IPS DF 4.7 (cell line): Measurements from ENCODE around the gene UEVLD.

Source experiments
- DNase-seq: peaks from one replicate; pipeline ENCODE4 v3.0.0-alpha.2; 2013; ENCODE audit warnings: low spot score; ENCODE audit errors: extremely low read depth

UEVLD gene

DNA sequence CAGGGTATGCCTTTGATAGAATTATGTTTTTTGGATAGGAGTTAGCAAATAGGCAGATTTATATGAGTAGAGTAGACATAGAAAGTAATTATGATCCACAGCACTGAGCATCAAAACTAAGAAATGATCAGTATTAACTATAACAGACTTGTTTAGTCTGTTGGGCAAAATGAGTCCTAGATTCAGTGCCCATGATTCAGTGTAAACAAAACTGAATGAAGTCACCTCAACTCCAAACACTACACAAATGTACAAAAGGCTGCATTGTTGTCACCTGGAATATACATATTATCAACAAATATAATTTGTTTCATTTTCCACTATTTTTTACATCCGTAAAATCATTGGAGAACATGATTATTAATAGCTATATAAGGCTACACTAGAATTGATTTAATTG is 6.7 kb downstream of the UEVLD start:
- DNase-seq: no peak

DNA sequence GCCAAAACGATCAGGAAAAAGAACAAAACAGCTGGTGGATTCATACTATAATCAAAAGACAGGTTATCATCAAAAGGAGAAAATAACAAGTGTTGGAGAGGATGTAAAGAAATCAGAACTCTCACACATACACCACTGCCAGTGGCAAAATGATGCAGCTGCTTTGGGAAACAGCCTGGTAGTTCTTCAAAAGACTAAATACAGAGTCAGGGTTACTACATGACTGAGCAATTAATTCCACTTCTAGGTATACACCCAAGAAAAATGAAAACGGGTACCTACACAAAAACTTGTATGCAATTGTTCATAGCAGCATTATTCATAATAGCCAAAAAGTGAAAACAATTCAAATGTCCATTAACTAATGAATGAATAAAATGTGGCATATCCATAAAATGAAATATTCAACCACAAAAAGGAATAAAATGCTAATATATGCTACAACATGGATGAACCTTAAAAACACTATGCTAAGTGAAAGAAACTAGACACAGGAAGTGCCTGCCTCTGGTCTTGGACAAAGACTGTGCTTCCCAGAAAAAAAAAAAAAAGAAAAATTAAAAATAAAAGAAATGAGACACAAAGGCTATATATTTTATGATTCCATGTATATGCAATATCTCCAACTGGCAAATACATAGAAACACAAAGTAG is 8.3 kb downstream of the UEVLD start:
- no peak for DNase-seq

DNA sequence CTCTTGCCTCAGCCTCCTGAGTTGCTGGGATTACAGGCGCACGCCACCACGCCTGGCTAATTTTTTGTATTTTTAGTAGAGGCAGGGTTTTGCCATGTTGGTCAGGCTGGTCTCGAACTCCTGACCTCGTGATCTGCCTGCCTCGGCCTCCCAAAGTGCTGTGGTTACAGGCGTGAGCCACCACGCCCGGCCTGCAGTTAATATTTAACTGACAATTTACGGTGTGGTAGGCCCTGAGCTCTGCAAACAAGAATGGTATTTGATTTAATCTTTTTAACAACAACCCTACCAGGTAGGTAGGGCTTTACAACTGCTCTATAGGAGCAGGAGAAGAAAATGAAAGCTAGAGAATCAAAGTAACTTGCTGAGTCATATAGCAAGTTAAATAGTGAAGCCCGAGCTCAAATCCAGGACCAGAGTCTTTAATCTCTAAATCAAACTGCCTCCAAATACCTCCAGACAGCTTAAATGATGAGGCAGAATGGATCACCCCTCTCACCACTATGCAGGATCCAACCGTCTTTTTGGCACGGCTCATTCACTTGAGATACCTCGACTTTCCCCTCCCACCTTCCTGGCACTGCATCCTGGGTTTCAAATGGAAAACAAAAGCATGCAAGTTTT is 9.4 kb downstream of the UEVLD start:
- no peak for DNase-seq

DNA sequence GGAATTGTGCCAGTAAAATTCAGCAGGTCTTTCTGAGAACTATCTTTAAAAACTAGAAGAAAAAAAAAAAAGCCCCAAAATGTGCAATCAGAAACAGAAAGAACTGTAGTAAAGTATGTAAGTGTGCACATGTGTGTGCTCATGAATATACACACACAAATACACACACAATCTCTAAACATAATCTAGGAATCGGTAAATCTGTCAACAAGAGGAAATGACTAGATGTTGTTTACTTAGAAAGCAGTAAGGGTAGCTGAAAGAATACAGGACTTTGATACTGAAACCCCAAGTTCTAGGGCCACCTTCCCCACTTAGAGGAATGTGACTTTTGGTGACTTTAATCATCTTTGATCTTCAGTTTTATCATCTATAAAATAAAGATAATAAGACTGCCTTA is 13.2 kb downstream of the UEVLD start:
- DNase-seq: no peak

- no peak for DNase-seq
These were observed 21.5 kb downstream of the UEVLD start for GRCh38 chr11:18567081-18567480.

DNA sequence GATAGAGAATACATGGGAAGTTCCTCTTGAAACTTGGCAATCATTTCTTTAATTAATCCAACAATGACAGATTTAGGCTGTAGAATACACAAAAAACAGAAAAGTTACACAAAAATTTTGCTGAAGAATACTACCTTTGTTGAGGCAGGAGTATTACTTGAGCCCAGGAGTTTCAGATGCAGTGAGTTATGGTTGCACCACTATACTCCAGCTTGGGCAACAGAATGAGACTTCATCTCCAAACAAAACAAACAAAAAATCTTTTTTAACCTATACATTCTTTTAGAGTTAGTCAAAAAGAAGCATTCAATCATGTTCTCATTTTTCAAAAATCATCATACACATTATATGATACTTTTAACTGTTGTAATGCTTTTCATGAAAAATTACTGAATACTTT is 22.1 kb downstream of the UEVLD start:
- no peak for DNase-seq

DNA sequence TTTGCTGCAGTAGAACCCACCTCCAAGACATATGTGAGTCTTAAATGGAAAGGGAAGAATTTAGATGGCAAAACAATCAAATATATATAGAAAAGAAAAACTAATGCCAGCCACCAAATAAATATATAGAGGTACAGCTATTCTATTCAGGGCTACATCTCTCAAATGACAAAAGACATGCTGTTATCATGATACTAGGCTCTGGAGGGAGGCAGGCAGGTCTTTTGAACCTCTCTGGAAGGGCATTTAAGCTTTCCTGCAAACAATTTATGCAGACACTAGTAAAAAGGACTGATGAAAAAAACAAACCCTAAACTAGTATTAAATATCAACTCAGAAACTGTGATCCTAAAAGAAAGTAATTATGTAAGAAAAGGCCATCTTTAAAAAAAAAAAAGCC is 24.4 kb downstream of the UEVLD start:
- DNase-seq: no peak

GRCh38 chr11:18563090-18563730 is 25.3 kb downstream of the UEVLD start:
- DNase-seq: no peak

GRCh38 chr11:18548001-18548400 is 40.5 kb downstream of the UEVLD start:
- DNase-seq: no peak

DNA sequence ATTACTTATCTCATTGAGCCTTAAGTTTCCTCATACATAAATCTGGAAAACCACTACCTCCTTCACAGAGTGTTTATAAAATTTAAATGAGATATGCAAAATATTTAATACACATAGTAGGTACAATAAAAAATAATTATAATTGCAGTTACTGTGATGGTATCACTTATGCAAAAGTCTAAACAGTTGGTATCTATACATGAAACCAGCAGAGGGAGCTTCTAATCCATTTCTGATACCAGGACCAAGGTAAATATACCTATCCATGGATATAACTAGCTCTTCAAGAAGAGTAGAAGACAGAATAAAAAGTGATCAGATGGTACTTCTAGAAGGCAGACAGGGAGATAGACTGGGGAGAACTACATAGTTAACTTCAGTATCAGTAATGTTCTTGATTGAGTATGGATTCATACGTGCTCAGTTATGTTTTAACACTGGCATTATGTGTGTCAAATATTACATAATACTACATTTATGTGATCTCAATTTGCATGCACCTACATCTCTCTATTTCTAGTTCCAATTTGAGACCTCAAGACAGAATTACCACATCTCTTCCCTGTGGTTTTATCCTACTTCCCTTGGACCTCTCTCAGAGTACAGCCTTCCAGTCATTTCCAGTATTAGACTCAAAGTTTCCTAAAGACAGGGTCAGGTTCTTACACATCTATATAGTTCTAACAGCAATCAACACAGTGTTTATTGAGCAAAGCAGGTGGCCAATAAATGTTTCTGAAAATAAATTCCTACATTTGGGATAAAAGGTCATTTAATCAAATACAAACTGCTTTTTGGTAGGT is 48.1 kb downstream of the UEVLD start:
- DNase-seq: no peak

DNA sequence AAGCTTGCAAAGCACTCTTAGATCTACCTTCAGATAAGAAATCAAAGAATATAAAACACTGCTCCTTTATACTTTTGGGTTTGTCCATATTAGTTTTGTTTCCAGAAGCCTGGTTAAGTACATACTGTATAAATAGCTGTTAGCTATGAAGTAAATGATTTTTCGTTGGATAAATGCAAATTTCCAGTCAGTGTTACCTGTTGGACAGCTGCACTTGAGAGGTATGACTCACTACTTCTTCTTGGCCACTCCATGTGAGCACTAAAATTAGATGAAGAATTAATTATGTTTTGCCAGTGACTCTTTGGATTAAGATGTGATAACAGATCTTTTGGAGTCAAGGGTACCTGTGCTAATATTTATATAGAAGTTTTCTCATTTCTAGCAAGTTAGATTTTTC is 52.3 kb downstream of the UEVLD start:
- no peak for DNase-seq

DNA sequence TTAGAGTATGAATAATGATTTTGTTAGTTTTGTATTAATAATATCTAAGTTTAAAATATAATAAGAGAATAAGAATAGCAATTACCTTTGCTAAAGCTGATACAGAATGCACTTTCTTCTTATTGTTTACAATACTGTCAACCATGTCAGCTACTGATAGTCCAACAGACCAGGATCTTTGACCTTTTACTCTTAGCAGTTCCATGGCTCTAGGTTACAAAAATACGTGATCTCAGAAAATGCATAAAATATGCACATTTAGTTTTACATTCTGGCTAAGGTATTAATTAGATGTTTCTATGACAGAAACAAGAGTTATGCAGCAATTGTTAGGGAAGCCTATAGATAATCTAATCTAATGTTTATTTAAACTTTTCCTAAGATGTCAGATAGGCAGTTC is 54.3 kb downstream of the UEVLD start:
- DNase-seq: no peak

DNA sequence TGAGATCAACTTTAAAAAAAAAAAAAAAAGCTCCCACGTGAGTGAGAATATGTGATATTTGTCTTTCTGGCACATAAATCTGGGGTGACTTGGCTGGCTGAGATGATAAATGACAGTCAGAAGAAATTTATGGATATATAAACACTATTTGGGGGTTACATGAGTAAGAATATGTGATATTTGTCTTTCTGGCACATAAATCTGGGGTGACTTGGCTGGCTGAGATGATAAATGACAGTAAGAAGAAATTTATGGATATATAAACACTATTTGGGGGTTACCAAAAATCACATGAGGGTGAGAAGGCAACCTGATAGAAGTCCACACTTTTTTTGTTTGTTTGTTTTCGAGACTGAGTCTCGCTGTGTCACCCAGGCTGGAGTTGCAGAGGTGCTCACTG is 55.2 kb downstream of the UEVLD start:
- DNase-seq: no peak

GRCh38 chr11:18527512-18527911 is 61.0 kb downstream of the UEVLD start:
- no peak for DNase-seq

DNA sequence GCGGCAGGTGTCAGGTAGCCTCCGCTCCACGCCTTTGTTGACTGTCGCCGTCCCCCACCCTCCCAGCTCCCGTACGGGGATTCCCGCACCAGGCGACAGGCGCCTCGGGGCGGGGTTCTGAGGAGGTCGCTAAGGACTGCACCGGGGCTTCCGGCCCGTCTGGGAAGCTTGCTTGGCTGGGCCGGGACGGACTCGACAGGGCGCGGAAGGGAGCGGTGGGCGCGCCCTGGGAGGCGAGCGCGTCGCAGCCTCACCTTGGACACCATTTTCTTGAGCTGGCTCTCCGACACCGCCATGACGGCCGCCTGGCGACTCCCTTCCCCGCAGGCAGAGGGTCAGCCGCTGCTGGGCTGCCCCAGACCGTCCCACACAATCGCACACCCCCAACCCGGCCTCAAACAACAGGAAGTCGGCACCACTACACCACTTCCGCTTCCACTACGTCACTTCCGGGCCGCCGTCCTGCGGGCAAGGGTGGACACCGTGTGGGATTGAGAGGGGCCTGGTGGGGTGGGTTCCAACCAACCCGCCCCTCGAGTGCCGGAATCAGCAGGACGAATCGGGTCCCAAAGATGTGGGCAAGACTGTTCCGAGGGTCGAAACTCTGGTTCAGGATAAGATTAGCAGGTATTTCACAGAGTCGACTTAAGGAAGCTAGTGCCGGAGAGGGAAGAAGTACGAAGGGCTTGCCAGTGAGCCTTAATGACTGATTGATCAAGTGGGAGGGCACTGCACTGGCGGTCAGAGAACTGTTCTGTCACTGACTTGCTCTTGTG is 61.8 kb downstream of the UEVLD start, which contains the start of gene TSG101:
TSG101 (minus strand) TSS at position 422 of the 776 bp plus-strand sequence; CDS start at position 296, 126 bp downstream.
- DNase-seq: peak; percentile 72

GRCh38 chr11:18526130-18526520 is 62.4 kb downstream of the UEVLD start:
- DNase-seq: no peak

GRCh38 chr11:18524248-18524647 is 64.3 kb downstream of the UEVLD start:
- DNase-seq: no peak

- no peak for DNase-seq
These were observed 65.5 kb downstream of the UEVLD start for GRCh38 chr11:18523084-18523483.

DNA sequence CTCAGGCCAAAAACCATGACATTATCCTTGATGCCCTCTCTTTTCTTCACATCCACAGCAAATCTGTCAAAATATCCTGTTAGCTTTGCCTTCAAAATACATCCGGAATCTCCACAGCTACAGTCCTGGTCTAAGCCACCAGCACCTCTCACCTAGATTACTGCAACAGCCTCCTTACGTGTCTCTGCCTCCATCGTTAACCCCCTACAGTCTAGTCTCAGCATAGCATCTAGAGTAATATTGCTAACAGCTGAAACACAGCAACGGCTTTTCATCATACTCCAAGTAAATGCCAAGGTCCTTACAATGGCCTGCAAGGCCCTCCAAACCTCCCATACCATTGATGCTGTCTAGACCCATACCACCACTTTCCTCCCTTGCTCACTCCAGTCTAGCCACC is 66.1 kb downstream of the UEVLD start:
- DNase-seq: no peak

DNA sequence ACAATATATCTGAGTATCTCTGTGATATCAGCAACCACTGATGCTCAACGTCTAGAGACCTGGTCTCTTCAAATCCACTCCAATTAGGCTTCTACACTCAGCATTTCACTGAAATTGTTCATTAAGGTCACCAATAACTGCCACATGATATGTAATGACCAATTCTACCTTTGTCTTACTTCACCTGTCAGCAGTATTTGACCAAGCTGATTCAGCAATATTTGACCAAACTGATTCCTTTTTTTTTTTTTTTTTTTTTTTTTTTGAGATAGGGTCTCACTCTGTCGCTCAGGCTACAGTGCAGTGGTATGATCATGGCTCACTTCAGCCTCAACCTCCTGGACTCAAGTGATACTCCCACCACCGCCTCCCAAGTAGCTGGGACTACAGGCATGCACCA is 67.4 kb downstream of the UEVLD start:
- DNase-seq: no peak

- no peak for DNase-seq
These were observed 86.2 kb downstream of the UEVLD start for GRCh38 chr11:18502352-18502751.
